Adipose tissue (tissue), 3 donors: Measurements from ENCODE around the gene ABL2. TPM values are rescaled to one million over a fixed set of nuclear protein-coding genes. Genes with fewer than 3 reads are reported as not detected.
A peak's percentile ranks its signal among the peaks of the same experiment; 100 is the strongest.
"Not testable (repeated sequence)": the region's sequence is repeated elsewhere in the genome, so short reads cannot be mapped to it uniquely, and the experiment has no call there.

Experiments used
- H3K27ac ChIP-seq: one replicate; pipeline ENCODE4 v1.5.1; 2013; ENCODE audit warnings: low read depth, low read length
- WGBS, 3 donors: extraction: QIAGEN DNeasy Blood & Tissue Kit; methylation state at CpG; one replicate each; pipeline ENCODE4 v1.1.7; 2013; 5-methylcytosine and 5-hydroxymethylcytosine counted together
- polyA plus RNA-seq, 3 donors: library from polyadenylated mRNA; stranded (reverse); fragments of 200-250 nt; gene quantifications; one replicate each; pipeline ENCODE4 v1.2.3, GENCODE V29; 2013
- donor health status: healthy with polysubstance abuse.
- donor health status: Bipolar disorder and iron deficiency.
- donor health status: healthy.

The ABL2 gene
- 1 to 10 TPM; 2.6 to 9.7 (median 6.2) TPM for polyA plus RNA-seq

- 0 to 1% (median 1%) methylated on average over 56 to 80 of the region's 94 CpGs for WGBS, 3 donors
- H3K27ac ChIP-seq = peak within 1 kb of the TSS; percentile 81
These were observed at the start of gene ABL2 for GRCh38 chr1:179229214-179230140. TSS of gene ABL2 (minus strand) at chr1:179229677. CDS start at chr1:179229397, 280 bp downstream.

DNA sequence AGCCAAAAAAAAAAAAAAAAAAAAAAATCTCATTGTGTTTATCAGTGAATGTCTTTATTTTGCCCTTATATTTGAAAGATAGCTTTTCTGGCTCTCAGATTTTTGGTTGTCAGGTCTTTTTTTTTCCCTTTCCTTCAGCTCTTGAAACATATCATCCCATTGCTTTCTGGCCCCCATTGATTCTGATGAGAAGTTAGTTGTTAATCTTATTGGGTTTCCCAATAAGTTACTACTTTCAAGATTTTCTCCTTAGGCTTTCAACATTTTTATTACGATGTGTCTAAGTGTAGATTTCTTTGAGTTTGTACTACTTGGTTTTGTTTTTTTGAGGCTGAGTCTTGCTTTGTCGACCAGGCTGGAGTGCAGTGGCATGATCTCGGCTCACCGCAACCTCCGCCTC lies 49.4 kb upstream of the ABL2 start:
- H3K27ac ChIP-seq = no peak overlapping the region
- 97% methylated on average over 5 of the region's 5 CpGs for WGBS, 3 donors

DNA sequence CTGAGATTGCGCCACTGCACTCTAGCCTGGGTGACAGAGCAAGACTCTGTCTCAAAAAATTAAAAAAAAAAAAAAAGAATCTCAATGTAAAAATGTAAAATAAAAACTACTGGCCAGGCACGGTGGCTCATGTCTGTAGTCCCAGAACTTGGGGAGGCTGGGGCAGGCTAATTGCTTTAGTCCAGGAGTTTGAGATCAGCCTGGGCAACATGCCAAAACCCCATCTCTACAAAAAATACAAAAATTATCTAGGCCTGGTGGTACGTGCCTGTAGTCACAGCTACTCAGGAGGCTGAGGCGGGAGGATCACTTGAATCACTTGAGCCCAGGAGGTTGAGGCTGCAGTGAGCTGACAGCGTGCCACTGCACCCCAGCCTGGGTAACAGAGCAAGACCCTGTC lies 44.9 kb upstream of the ABL2 start:
- not testable (repeated sequence) for H3K27ac ChIP-seq
- WGBS, 3 donors = 88 to 92% (median 90%) methylated on average over 5 of the region's 5 CpGs

DNA sequence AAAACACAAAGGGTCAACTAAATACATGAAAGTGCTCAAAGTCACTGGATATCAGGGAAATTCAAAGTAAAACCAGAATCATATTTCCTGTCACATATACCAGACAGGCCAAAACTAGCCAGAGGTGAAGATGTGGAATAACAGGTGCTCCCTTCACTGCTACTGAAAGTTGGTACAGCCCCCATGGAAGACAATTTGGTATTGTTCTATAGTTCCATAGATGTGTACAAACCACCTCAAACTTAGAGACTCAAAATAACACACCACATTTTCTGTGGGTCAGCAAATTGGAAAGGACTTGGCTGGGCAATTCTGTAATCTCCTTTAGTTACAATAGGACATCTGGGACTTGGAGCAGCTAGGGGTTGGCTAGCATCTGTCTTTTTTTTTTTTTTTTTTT lies 39.6 kb upstream of the ABL2 start:
- no peak overlapping the region for H3K27ac ChIP-seq

- 43 to 80% (median 72%) methylated on average over 3 of the region's 3 CpGs for WGBS, 3 donors
- no peak overlapping the region for H3K27ac ChIP-seq
These were observed 35.0 kb upstream of the ABL2 start for GRCh38 chr1:179264507-179264906.

GRCh38 chr1:179263121-179263520 lies 33.6 kb upstream of the ABL2 start:
- no peak overlapping the region for H3K27ac ChIP-seq

- no peak overlapping the region for H3K27ac ChIP-seq
- 85 to 88% (median 88%) methylated on average over 1 of the region's 1 CpG for WGBS, 3 donors
These were observed 32.7 kb upstream of the ABL2 start for GRCh38 chr1:179262183-179262582.

- no peak overlapping the region for H3K27ac ChIP-seq
- 69 to 82% (median 76%) methylated on average over 8 of the region's 8 CpGs for WGBS, 3 donors
These were observed 24.0 kb upstream of the ABL2 start for GRCh38 chr1:179253286-179253972.

DNA sequence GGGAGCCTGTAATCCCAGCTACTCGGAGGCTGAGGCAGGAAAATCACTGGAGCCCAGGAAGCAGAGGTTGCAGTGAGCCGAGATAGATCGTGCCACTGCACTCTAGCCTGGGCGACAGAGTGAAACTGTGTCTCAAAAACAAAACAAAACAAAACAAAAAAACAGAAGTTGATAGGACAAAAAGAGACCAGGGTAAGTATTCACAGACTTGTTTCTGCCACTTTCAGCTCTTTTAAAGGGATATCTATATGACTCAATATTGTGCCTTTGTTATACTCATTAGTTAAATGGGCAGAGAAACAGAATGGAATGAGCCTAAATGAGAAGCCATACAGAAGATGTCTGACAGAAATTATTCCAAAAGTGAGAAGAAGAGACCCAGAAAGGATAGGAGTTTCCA lies 23.1 kb upstream of the ABL2 start:
- 86 to 88% (median 88%) methylated on average over 4 of the region's 4 CpGs for WGBS, 3 donors
- H3K27ac ChIP-seq = no peak overlapping the region

- H3K27ac ChIP-seq = no peak overlapping the region
- WGBS, 3 donors = 0 to 31% (median 11%) methylated on average over 1 of the region's 1 CpG
These were observed 22.2 kb upstream of the ABL2 start for GRCh38 chr1:179251675-179252074.

- H3K27ac ChIP-seq = no peak overlapping the region
- WGBS, 3 donors = 82 to 94% (median 89%) methylated on average over 9 of the region's 9 CpGs
These were observed 18.4 kb upstream of the ABL2 start for GRCh38 chr1:179247923-179248322.

GRCh38 chr1:179245426-179245825 lies 15.9 kb upstream of the ABL2 start:
- not testable (repeated sequence) for H3K27ac ChIP-seq
- 51 to 86% (median 83%) methylated on average over 2 of the region's 2 CpGs for WGBS, 3 donors

DNA sequence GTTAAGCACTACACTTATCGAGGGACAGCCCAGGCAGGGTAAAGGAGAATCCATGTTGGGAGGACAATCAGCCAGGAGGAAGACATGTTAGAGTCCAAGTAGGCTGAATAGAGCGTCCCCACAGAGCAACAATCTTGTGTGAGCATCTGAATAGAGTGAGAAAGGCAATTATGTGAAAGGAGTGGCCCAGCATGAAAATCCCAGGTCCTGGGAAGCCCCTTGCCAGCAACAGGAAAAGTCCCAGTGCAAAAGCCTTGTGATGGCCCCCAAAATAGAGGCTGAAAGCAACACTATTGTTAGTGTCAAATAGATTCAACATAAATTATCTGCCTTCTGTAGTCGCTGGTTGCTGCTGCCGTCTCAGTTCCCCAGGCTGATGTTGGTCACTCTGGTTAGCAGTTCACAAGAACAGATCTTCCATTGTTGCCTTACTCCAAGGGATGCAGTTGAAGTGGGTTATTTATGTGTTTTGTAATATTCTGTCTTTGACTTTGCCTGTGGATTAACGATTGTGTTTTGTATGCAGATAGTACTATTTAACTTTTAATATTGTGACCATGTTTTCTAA lies 12.1 kb upstream of the ABL2 start:
- H3K27ac ChIP-seq = no peak overlapping the region
- 63 to 85% (median 83%) methylated on average over 5 of the region's 5 CpGs for WGBS, 3 donors

DNA sequence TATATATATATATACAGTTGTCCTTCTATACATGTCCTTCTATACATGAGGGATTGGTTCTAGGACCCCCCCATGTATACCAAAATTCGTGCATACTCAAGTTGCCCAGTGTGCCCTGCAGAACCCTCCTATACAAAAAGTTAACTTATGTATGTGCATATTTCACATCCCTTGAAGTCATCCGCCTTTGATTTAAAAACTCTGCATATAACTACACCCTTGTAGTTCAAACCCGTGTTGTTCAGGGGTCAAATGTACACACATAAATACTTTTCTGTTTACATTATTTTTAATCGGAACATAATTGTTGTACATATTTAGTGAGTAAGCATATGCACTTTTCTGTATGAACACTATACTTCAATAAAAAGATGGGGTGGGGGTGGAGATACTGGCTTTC lies 7.7 kb upstream of the ABL2 start:
- 77 to 85% (median 78%) methylated on average over 4 of the region's 4 CpGs for WGBS, 3 donors
- no peak overlapping the region for H3K27ac ChIP-seq

DNA sequence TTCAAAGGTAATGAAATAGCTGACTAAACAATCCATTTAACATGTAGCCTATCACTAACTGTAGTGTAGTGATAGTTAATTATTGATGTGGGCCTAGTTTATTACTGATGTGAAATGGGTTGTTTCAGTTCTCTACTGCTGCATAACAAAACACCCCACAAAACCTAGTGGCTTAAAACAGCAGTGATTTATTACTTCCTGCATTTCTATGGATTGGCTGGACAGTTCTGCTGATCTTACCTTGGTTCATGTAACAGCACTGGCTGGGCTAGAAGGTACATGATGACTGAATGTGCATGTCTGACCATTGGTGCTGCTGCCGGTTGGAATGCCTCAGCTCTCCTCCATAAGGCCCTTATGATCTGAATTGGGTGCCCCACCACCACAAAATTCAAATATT lies 5.4 kb upstream of the ABL2 start:
- WGBS, 3 donors = 91 to 97% (median 95%) methylated on average over 1 of the region's 1 CpG

GRCh38 chr1:179231923-179232322 lies 2.4 kb upstream of the ABL2 start:
- WGBS, 3 donors = 91 to 96% (median 95%) methylated on average over 4 of the region's 4 CpGs
- H3K27ac ChIP-seq = no peak overlapping the region

More for the DNA sequence above, 5.4 kb upstream of the ABL2 start:
- no peak overlapping the region for H3K27ac ChIP-seq

- no peak overlapping the region for H3K27ac ChIP-seq
- WGBS, 3 donors = 48 to 56% (median 52%) methylated on average over 3 of the region's 3 CpGs
These were observed 1.2 kb upstream of the ABL2 start for GRCh38 chr1:179230721-179231120.

GRCh38 chr1:179230251-179230650 lies 774 bp upstream of the ABL2 start:
- 50 to 64% (median 56%) methylated on average over 5 of the region's 5 CpGs for WGBS, 3 donors
- H3K27ac ChIP-seq = no peak overlapping the region

DNA sequence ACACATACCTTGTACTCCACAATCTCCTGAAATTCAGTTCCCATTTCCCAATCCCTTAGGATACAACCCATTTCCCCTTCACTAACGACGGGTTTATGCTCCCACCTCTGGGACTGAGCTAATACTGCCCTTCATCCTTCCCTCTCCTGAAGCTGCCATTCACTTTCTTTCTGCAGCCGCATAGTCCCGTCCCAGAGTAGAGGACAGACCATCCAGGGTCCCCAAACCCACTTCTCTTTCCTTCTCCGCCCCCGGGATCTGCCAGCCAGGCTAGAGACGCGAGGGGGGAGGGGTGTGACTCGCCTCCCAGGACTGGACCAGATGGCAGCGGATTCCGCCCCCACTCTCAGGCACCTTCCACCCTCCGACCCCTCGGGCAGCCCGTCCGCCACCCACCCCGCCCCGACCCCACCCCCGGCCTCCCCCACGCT lies 679 bp downstream of the ABL2 start:
- no peak overlapping the region for H3K27ac ChIP-seq
- 0 to 2% (median 1%) methylated on average over 19 of the region's 19 CpGs for WGBS, 3 donors
